HEK293T (cell line): ENCODE results near the gene LIN7B.

ENCODE experiments used
- CTCF ChIA-PET: fragments of 350-600 bp; formaldehyde crosslinking; extraction: SDS; loops from one replicate; lab custom pipeline; 2021; ENCODE audit warnings: antibody characterized with exemption, inconsistent platforms; lab: Yijun Ruan, JAX
- POLR2A ChIA-PET: fragments of 350-600 bp; formaldehyde crosslinking; extraction: SDS; loops from one replicate; lab custom pipeline; 2020; ENCODE audit warnings: antibody characterized with exemption, inconsistent platforms; lab: Yijun Ruan, JAX
- DNase-seq: peaks from one replicate; pipeline ENCODE4 v3.0.0; 2012; ENCODE audit warnings: mixed read lengths; ENCODE audit errors: extremely low spot score
- ARNT ChIP-seq: fragments of 450-650 bp; IDR thresholded peaks from 2 replicates; pipeline ENCODE4 v1.6.1; 2017; ENCODE audit warnings: mild to moderate bottlenecking
- BHLHE40 ChIP-seq: fragments of 450-650 bp; IDR thresholded peaks from 2 replicates; pipeline ENCODE4 v1.6.1; 2016; ENCODE audit warnings: mild to moderate bottlenecking, moderate library complexity, borderline replicate concordance
- CTBP1 ChIP-seq: fragments of 450-650 bp; IDR thresholded peaks from 2 replicates; pipeline ENCODE4 v1.6.1; 2016; ENCODE audit warnings: borderline replicate concordance
- ELF4 ChIP-seq: fragments of 450-650 bp; IDR thresholded peaks from 2 replicates; pipeline ENCODE4 v1.6.1; 2017; ENCODE audit warnings: antibody characterized with exemption
- FOXA1 ChIP-seq: fragments of 450-650 bp; IDR thresholded peaks from 2 replicates; pipeline ENCODE4 v1.6.1; 2016; ENCODE audit warnings: mild to moderate bottlenecking
- FOXK2 ChIP-seq: fragments of 450-650 bp; IDR thresholded peaks from 2 replicates; pipeline ENCODE4 v1.6.1; 2016; ENCODE audit warnings: mild to moderate bottlenecking
- FOXM1 ChIP-seq: fragments of 450-650 bp; IDR thresholded peaks from 2 replicates; pipeline ENCODE4 v1.6.1; 2017; ENCODE audit warnings: mild to moderate bottlenecking, borderline replicate concordance
- HDGF ChIP-seq: fragments of 450-650 bp; IDR thresholded peaks from 2 replicates; pipeline ENCODE4 v1.6.1; 2017; ENCODE audit warnings: antibody characterized with exemption, borderline replicate concordance
- L3MBTL2 ChIP-seq: fragments of 450-650 bp; conservative IDR thresholded peaks from 2 replicates; pipeline ENCODE4 v1.6.1; 2016; ENCODE audit warnings: mild to moderate bottlenecking
- LEF1 ChIP-seq: fragments of 450-650 bp; IDR thresholded peaks from 2 replicates; pipeline ENCODE4 v1.6.1; 2017; ENCODE audit warnings: mild to moderate bottlenecking, borderline replicate concordance
- NFRKB ChIP-seq: fragments of 450-650 bp; IDR thresholded peaks from 2 replicates; pipeline ENCODE4 v1.6.1; 2016; ENCODE audit warnings: mild to moderate bottlenecking, moderate library complexity
- SP1 ChIP-seq: fragments of 450-650 bp; IDR thresholded peaks from 2 replicates; pipeline ENCODE4 v1.6.1; 2017
- SUZ12 ChIP-seq: fragments of 450-650 bp; IDR thresholded peaks from 2 replicates; pipeline ENCODE4 v1.6.1; 2016; ENCODE audit warnings: mild to moderate bottlenecking
- TARDBP ChIP-seq: fragments of 450-650 bp; IDR thresholded peaks from 2 replicates; pipeline ENCODE4 v1.6.1; 2016
- ZNF384 ChIP-seq: fragments of 450-650 bp; IDR thresholded peaks from 2 replicates; pipeline ENCODE4 v1.6.1; 2016
- TF ChIP-seq, protein P1 (sequence below): fragments of 450-650 bp; IDR thresholded peaks from 2 replicates; pipeline ENCODE4 v1.6.1; 2016

LIN7B gene, protein sequence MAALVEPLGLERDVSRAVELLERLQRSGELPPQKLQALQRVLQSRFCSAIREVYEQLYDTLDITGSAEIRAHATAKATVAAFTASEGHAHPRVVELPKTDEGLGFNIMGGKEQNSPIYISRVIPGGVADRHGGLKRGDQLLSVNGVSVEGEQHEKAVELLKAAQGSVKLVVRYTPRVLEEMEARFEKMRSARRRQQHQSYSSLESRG

DNA sequence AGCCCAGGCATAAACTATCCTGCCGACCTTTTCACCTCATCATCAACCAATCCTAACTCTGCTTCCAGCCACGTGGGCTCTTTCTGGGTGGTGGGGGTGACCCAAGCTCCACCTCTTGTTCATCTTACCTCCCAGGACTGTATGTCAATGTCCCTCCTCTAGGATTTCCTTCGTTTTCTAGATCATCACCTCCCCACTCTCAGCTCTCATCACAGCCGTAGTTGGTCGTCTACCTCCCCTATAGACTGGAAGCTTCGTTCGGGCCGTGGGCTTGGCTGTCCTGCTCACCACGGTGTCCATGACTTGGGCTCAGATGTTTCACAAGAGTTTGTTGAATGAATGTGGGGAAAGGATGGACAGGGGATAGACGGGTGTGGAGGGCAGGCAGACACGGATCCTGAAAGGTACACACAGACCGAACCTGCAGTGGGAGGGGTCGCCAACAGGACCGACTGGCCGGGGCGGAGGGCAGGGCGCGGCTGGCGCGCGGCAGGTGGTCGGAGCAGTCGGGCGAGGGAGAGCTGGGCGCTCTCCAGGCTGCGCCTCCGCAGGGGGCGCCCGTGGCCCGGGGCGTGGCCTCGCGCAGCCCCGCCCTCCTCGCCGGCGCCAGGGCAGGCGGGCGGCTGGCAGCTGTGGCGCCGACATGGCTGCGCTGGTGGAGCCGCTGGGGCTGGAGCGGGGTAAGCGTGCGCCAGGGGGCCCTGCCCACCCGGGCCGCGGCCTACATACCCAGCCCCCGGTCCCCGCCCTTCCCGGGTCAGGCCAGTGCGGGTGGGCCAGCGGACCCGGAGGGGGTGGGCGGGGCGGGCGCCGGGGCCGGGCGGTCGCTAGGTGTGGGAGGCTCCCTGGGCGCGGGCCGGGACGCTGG, at the start of gene LIN7B:
LIN7B (plus strand) TSS at position 609 of the 868 bp plus-strand sequence; CDS start at position 644, 35 bp downstream.
- DNase-seq, result peak; percentile 86
- TF ChIP-seq BHLHE40 (no peak), L3MBTL2 (peak; percentile 48; the same call in 1 of the 2 replicates)
- TF ChIP-seq, protein P1, sequence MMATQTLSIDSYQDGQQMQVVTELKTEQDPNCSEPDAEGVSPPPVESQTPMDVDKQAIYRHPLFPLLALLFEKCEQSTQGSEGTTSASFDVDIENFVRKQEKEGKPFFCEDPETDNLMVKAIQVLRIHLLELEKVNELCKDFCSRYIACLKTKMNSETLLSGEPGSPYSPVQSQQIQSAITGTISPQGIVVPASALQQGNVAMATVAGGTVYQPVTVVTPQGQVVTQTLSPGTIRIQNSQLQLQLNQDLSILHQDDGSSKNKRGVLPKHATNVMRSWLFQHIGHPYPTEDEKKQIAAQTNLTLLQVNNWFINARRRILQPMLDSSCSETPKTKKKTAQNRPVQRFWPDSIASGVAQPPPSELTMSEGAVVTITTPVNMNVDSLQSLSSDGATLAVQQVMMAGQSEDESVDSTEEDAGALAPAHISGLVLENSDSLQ, result peak; percentile 60
- ChIA-PET CTCF (interaction anchor here (0.6 to 1.9 kb wide), 3 partner anchors 11 to 121 kb away, joined by 3 to 12 read pairs (median 5); partner anchors contain the start of genes GYS1 and RUVBL2), POLR2A (interaction anchor here (0.6 to 2.4 kb wide), 10 partner anchors 7 to 49 kb away, joined by 3 to 16 read pairs (median 5); no protein-coding TSS in a partner anchor)

- TF ChIP-seq ARNT (no peak), NFRKB (no peak), ZNF384 (no peak), SUZ12 (no peak), FOXM1 (no peak), LEF1 (no peak), FOXK2 (no peak), TARDBP (no peak), L3MBTL2 (no peak)
- TF ChIP-seq, protein P1, result no peak
- peak; percentile 60 for DNase-seq
- CTCF ChIA-PET, result interaction anchor here (0.5 to 1.6 kb wide), 6 partner anchors 9 to 160 kb away, joined by 3 to 9 read pairs (median 4); partner anchors contain the start of genes GYS1 and RUVBL2
- POLR2A ChIA-PET, result interaction anchor here (0.7 to 1.5 kb wide), 4 partner anchors 9 to 65 kb away, joined by 3 to 6 read pairs (median 4); no protein-coding TSS in a partner anchor
Observed at GRCh38 chr19:49064768-49065611, 49.2 kb upstream of the LIN7B start, which contains the start of gene NTF4. TSS of gene NTF4 (minus strand) at chr19:49064818. CDS start at chr19:49061997, 2,821 bp downstream.

- ChIA-PET CTCF (interaction anchor here (1.2 to 1.6 kb wide), 3 partner anchors 8 to 73 kb away, joined by 3 to 9 read pairs (median 4); partner anchors contain the start of genes GYS1 and RUVBL2), POLR2A (interaction anchor here (1.0 to 1.5 kb wide), 3 partner anchors 10 to 66 kb away, joined by 3 to 6 read pairs (median 4); no protein-coding TSS in a partner anchor)
- TF ChIP-seq SUZ12 (no peak), LEF1 (no peak), FOXK2 (no peak), FOXA1 (no peak), BHLHE40 (no peak), ZNF384 (no peak), HDGF (no peak), TARDBP (no peak), SP1 (no peak), CTBP1 (no peak), FOXM1 (no peak), ARNT (no peak), L3MBTL2 (no peak), ELF4 (no peak), NFRKB (no peak)
- TF ChIP-seq, protein P1, result no peak
- no peak for DNase-seq
Observed at GRCh38 chr19:49065905-49066512, 48.2 kb upstream of the LIN7B start.

GRCh38 chr19:49067554-49067953, 46.6 kb upstream of the LIN7B start:
- no peak for DNase-seq
- CTCF ChIA-PET, result no interaction called here
- TF ChIP-seq ZNF384 (no peak), FOXK2 (no peak), SP1 (no peak), BHLHE40 (no peak), ELF4 (no peak), FOXA1 (no peak), CTBP1 (no peak), HDGF (no peak), NFRKB (no peak), TARDBP (no peak), LEF1 (no peak), ARNT (no peak), L3MBTL2 (no peak), FOXM1 (no peak), SUZ12 (no peak)
- TF ChIP-seq, protein P1, result no peak
- POLR2A ChIA-PET, result no interaction called here
